Neural cell (in vitro differentiated cells): ENCODE results near the gene BMPR2.

Source experiments
- CTCF ChIP-seq: fragments of 450-650 bp; IDR thresholded peaks from 2 replicates; pipeline ENCODE4 v1.5.1; 2014; ENCODE audit warnings: antibody characterized with exemption, mild to moderate bottlenecking, moderate library complexity; ENCODE audit not compliant: poor library complexity, severe bottlenecking
- EZH2 ChIP-seq: fragments of 200-600, 300-800 bp; shearing (Covaris generic), sonication (generic); IDR thresholded peaks from 2 replicates; pipeline ENCODE4 v1.6.1; 2014; ENCODE audit warnings: antibody characterized with exemption, low read length, borderline replicate concordance, mild to moderate bottlenecking; ENCODE audit not compliant: insufficient read depth, poor library complexity, severe bottlenecking
- RAD21 ChIP-seq: fragments of 450-650 bp; conservative IDR thresholded peaks from 2 replicates; pipeline ENCODE4 v1.6.1; 2014; ENCODE audit warnings: antibody characterized with exemption, mild to moderate bottlenecking, moderate library complexity
- REST ChIP-seq: IDR thresholded peaks from 2 replicates; pipeline ENCODE4 v1.6.1; 2012; ENCODE audit warnings: borderline replicate concordance
- TAF1 ChIP-seq: IDR thresholded peaks from 2 replicates; pipeline ENCODE4 v1.6.1; 2012; ENCODE audit warnings: low read depth

- no peak for TF ChIP-seq CTCF
- no peak for TF ChIP-seq TAF1
- no peak for TF ChIP-seq EZH2
- TF ChIP-seq RAD21, result no peak
- no peak for TF ChIP-seq REST
These were observed 506 bp downstream of the BMPR2 start for GRCh38 chr2:202376460-202377206.
